SK-N-SH (cell line): ENCODE data around the gene ZFP36. TPM values are rescaled to one million over a fixed set of nuclear protein-coding genes. Genes with fewer than 3 reads are reported as not detected.

Experiments
- CTCF ChIA-PET: fragments of 300-600, 350-600 bp; formaldehyde crosslinking; extraction: SDS; loops from one replicate; lab custom pipeline; 2021; lab: Yijun Ruan, JAX
- POLR2A ChIA-PET: fragments of 350-600 bp; sonication (Branson Sonifier 250); formaldehyde crosslinking; extraction: SDS; loops from one replicate; lab custom pipeline; 2020; ENCODE audit warnings: antibody characterized with exemption, inconsistent platforms; lab: Yijun Ruan, JAX
- DNase-seq: peaks from one replicate; pipeline ENCODE4 v3.0.0; 2012
- H2AFZ ChIP-seq: fragments of 200-600 bp; sonication (generic); 2 replicates; pipeline ENCODE4 v1.8.1; 2016; ENCODE audit warnings: antibody characterized with exemption, mild to moderate bottlenecking, low read depth
- H3F3A ChIP-seq: fragments of 200-600 bp; sonication (generic); replicated peaks from 2 replicates; pipeline ENCODE3; 2016; ENCODE audit warnings: antibody characterized with exemption, mild to moderate bottlenecking; ENCODE audit not compliant: insufficient read depth
- H3K27ac ChIP-seq, 2 experiments: fragments of 200-500 bp in 1 of 2; fragments of 200-600 bp in 1 of 2; sonication (Bioruptor generic) in 1 of 2; sonication (generic), shearing (Covaris generic) in 1 of 2; 2 replicates each; pipeline versions ENCODE4 v1.5.1 to v1.6.1; 2014 to 2016; ENCODE audit warnings: low read depth in 2 of 2, inconsistent platforms in 1 of 2, low read length in 1 of 2, mild to moderate bottlenecking in 1 of 2, mixed read lengths in 1 of 2
- H3K27me3 ChIP-seq: fragments of 200-600 bp; sonication (generic), shearing (Covaris generic); 2 replicates; pipeline ENCODE4 v1.6.1; 2016; ENCODE audit warnings: mixed run types; ENCODE audit not compliant: insufficient read depth
- H3K36me3 ChIP-seq, 2 experiments: fragments of 200-500 bp in 1 of 2; fragments of 200-600 bp in 1 of 2; sonication (Bioruptor generic) in 1 of 2; sonication (generic) in 1 of 2; replicated peaks in 1 of 2; 2 replicates each; pipeline versions ENCODE3 to v1.5.1; 2014 to 2016; ENCODE audit warnings: low read length in 1 of 2, mild to moderate bottlenecking in 1 of 2; ENCODE audit not compliant: insufficient read depth in 2 of 2, control insufficient read depth in 1 of 2
- H3K4me1 ChIP-seq, 2 experiments: fragments of 200-500 bp in 1 of 2; fragments of 200-600 bp in 1 of 2; sonication (Bioruptor generic) in 1 of 2; sonication (generic), shearing (Covaris generic) in 1 of 2; 2 replicates each; pipeline versions ENCODE4 v1.5.1 to v1.6.1; 2014 to 2016; ENCODE audit warnings: low read depth in 1 of 2, low read length in 1 of 2, mixed run types in 1 of 2; ENCODE audit not compliant: insufficient read depth in 2 of 2, control insufficient read depth in 1 of 2
- H3K4me2 ChIP-seq: fragments of 200-600 bp; sonication (generic), shearing (Covaris generic); 2 replicates; pipeline ENCODE4 v1.6.1; 2017; ENCODE audit warnings: mixed run types
- H3K4me3 ChIP-seq, 2 experiments: fragments of 200-500 bp in 1 of 2; fragments of 200-600 bp in 1 of 2; sonication (Bioruptor generic) in 1 of 2; sonication (generic), shearing (Covaris generic) in 1 of 2; 2 replicates each; pipeline versions ENCODE4 v1.5.1 to v1.8.1; 2014 to 2016; ENCODE audit warnings: low read depth in 2 of 2, inconsistent platforms in 1 of 2, low read length in 1 of 2, mild to moderate bottlenecking in 1 of 2, mixed read lengths in 1 of 2, moderate library complexity in 1 of 2
- H3K79me2 ChIP-seq: fragments of 200-600 bp; sonication (generic); 2 replicates; pipeline ENCODE4 v1.8.1; 2017; ENCODE audit warnings: mild to moderate bottlenecking; ENCODE audit not compliant: insufficient read depth
- H3K9ac ChIP-seq: fragments of 200-600 bp; sonication (generic); 2 replicates; pipeline ENCODE4 v1.6.1; 2017; ENCODE audit warnings: mixed run types
- H3K9me2 ChIP-seq: fragments of 200-600 bp; sonication (generic); 2 replicates; pipeline ENCODE4 v1.6.1; 2017; ENCODE audit warnings: mixed run types
- H3K9me3 ChIP-seq: fragments of 200-600 bp; sonication (generic); 2 replicates; pipeline ENCODE4 v1.6.1; 2017; ENCODE audit warnings: mixed run types, mild to moderate bottlenecking, moderate library complexity
- H4K20me1 ChIP-seq: fragments of 200-600 bp; sonication (generic); 2 replicates; pipeline ENCODE4 v1.6.1; 2017; ENCODE audit warnings: mild to moderate bottlenecking, mixed run types; ENCODE audit not compliant: insufficient read depth
- CHD2 ChIP-seq: fragments of 150-350 bp; IDR thresholded peaks from 2 replicates; pipeline ENCODE4 v1.6.1; 2018; ENCODE audit warnings: low read length; ENCODE audit not compliant: partially characterized antibody
- ELF1 ChIP-seq: IDR thresholded peaks from 2 replicates; pipeline ENCODE4 v1.4.0; 2012
- EP300 ChIP-seq, 2 experiments: IDR thresholded peaks; 2 replicates each; pipeline versions ENCODE4 v1.4.0 to v1.6.1; 2012; ENCODE audit warnings: borderline replicate concordance in 1 of 2, low read depth in 1 of 2, low read length in 1 of 2
- FOSL2 ChIP-seq: IDR thresholded peaks from 2 replicates; pipeline ENCODE4 v1.4.0; 2012; ENCODE audit warnings: low read depth, mild to moderate bottlenecking, moderate library complexity, borderline replicate concordance
- FOXJ3 ChIP-seq: sonication (generic); formaldehyde crosslinking; IDR thresholded peaks from 2 replicates; pipeline ENCODE4 v1.5.1; 2020; ENCODE audit warnings: mild to moderate bottlenecking, missing genetic modification reagents
- FOXM1 ChIP-seq: IDR thresholded peaks from 2 replicates; pipeline ENCODE4 v1.4.0; 2012; ENCODE audit warnings: low read depth, mild to moderate bottlenecking
- JUND ChIP-seq: IDR thresholded peaks from 2 replicates; pipeline ENCODE4 v1.4.0; 2012
- MEF2A ChIP-seq: IDR thresholded peaks from 2 replicates; pipeline ENCODE4 v1.4.0; 2012; ENCODE audit warnings: low read depth, borderline replicate concordance
- MXI1 ChIP-seq: IDR thresholded peaks from 2 replicates; pipeline ENCODE4 v1.6.1; 2012; ENCODE audit warnings: mild to moderate bottlenecking, low read depth, low read length, improper control_type of control experiment
- NRF1 ChIP-seq: IDR thresholded peaks from 2 replicates; pipeline ENCODE4 v1.6.1; 2012; ENCODE audit warnings: low read depth, mild to moderate bottlenecking, low read length
- RAD21 ChIP-seq: IDR thresholded peaks from 2 replicates; pipeline ENCODE4 v1.6.1; 2012; ENCODE audit warnings: mild to moderate bottlenecking, low read length
- SIN3A ChIP-seq: IDR thresholded peaks from 2 replicates; pipeline ENCODE4 v1.6.1; 2012; ENCODE audit warnings: low read depth, mild to moderate bottlenecking, low read length, moderate library complexity, borderline replicate concordance
- TAF1 ChIP-seq: IDR thresholded peaks from 2 replicates; pipeline ENCODE4 v1.6.1; 2012; ENCODE audit warnings: low read depth, mild to moderate bottlenecking, low read length, moderate library complexity, borderline replicate concordance
- TCF12 ChIP-seq: IDR thresholded peaks from 2 replicates; pipeline ENCODE4 v1.4.0; 2012
- WGBS: methylation state at CpG from one replicate; pipeline ENCODE4 v1.1.6; 2017; ENCODE audit warnings: low lambda C conversion rate; 5-methylcytosine and 5-hydroxymethylcytosine counted together
- polyA plus RNA-seq, 3 experiments: library from polyadenylated mRNA; depleted of rRNA; stranded (reverse); fragments of >200 nt; gene quantifications; 2 replicates each; pipeline ENCODE4 v1.2.3, GENCODE V29; 2012
- TF ChIP-seq, protein P1 (sequence below): fragments of 150-350 bp; IDR thresholded peaks from 2 replicates; pipeline ENCODE4 v1.6.1; 2017; ENCODE audit warnings: antibody characterized with exemption, low read length, low read depth, borderline replicate concordance
- TF ChIP-seq, protein P2 (sequence below): IDR thresholded peaks from 2 replicates; pipeline ENCODE4 v1.6.1; 2012; ENCODE audit warnings: mild to moderate bottlenecking, low read depth, low read length, moderate library complexity

The ZFP36 gene
- polyA plus RNA-seq, 1 of the 3 experiments (the other 2 are of a cell fraction) = 49.3 TPM

DNA sequence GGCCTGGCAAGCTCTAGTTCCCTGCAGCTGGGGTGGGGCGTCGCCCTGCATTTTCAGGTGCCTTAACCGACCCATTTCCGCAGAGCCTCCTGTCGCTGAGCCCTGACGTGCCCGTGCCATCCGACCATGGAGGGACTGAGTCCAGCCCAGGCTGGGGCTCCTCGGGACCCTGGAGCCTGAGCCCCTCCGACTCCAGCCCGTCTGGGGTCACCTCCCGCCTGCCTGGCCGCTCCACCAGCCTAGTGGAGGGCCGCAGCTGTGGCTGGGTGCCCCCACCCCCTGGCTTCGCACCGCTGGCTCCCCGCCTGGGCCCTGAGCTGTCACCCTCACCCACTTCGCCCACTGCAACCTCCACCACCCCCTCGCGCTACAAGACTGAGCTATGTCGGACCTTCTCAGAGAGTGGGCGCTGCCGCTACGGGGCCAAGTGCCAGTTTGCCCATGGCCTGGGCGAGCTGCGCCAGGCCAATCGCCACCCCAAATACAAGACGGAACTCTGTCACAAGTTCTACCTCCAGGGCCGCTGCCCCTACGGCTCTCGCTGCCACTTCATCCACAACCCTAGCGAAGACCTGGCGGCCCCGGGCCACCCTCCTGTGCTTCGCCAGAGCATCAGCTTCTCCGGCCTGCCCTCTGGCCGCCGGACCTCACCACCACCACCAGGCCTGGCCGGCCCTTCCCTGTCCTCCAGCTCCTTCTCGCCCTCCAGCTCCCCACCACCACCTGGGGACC is 1.2 kb downstream of the ZFP36 start:
- POLR2A ChIA-PET = interaction anchor here (2.5 kb wide), 1 partner anchor 28 kb away, joined by 12 read pairs; the partner anchor contains the start of gene RPS16
- no peak for DNase-seq

More for the DNA sequence above, 1.2 kb downstream of the ZFP36 start:
- Histone ChIP-seq H3K4me1 (peaks cover 32 to 34% of the 10 kb centered on the region in 2 experiments; a peak in 3 of 4 replicates), H3K27me3 (no peaks in the 10 kb centered on the region), H3K36me3 (peaks cover 0 to 7% of the 10 kb centered on the region in 2 experiments), H3K9ac (peak overlapping the region; percentile 97), H3F3A (peaks cover 45% of the 10 kb centered on the region), H3K79me2 (peaks cover 30% of the 10 kb centered on the region), H3K4me3 (peak overlapping the region; percentile 82 to 98), H3K9me3 (no peaks in the 10 kb centered on the region), H4K20me1 (peaks cover 19% of the 10 kb centered on the region), H3K4me2 (peak overlapping the region; percentile 92), H3K27ac (peak overlapping the region in 1 of 2 experiments; percentile 91; a peak in 2 of 4 replicates), H2AFZ (no peak overlapping the region), H3K9me2 (no peaks in the 10 kb centered on the region)
- TF ChIP-seq ELF1 (no peak), MXI1 (no peak), SIN3A (no peak), MEF2A (no peak), CHD2 (no peak), RAD21 (no peak), NRF1 (no peak), FOSL2 (no peak), FOXJ3 (CRISPR knock-in tag) (no peak), JUND (no peak), TAF1 (no peak), TCF12 (no peak), EP300 (IDR thresholded peaks at IDR 0.05; ENCODE audit: borderline replicate concordance in 1 of 2, low read depth in 1 of 2, low read length in 1 of 2) (no peak), FOXM1 (no peak)
- TF ChIP-seq, protein P1, sequence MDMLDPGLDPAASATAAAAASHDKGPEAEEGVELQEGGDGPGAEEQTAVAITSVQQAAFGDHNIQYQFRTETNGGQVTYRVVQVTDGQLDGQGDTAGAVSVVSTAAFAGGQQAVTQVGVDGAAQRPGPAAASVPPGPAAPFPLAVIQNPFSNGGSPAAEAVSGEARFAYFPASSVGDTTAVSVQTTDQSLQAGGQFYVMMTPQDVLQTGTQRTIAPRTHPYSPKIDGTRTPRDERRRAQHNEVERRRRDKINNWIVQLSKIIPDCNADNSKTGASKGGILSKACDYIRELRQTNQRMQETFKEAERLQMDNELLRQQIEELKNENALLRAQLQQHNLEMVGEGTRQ = no peak
- TF ChIP-seq, protein P2, sequence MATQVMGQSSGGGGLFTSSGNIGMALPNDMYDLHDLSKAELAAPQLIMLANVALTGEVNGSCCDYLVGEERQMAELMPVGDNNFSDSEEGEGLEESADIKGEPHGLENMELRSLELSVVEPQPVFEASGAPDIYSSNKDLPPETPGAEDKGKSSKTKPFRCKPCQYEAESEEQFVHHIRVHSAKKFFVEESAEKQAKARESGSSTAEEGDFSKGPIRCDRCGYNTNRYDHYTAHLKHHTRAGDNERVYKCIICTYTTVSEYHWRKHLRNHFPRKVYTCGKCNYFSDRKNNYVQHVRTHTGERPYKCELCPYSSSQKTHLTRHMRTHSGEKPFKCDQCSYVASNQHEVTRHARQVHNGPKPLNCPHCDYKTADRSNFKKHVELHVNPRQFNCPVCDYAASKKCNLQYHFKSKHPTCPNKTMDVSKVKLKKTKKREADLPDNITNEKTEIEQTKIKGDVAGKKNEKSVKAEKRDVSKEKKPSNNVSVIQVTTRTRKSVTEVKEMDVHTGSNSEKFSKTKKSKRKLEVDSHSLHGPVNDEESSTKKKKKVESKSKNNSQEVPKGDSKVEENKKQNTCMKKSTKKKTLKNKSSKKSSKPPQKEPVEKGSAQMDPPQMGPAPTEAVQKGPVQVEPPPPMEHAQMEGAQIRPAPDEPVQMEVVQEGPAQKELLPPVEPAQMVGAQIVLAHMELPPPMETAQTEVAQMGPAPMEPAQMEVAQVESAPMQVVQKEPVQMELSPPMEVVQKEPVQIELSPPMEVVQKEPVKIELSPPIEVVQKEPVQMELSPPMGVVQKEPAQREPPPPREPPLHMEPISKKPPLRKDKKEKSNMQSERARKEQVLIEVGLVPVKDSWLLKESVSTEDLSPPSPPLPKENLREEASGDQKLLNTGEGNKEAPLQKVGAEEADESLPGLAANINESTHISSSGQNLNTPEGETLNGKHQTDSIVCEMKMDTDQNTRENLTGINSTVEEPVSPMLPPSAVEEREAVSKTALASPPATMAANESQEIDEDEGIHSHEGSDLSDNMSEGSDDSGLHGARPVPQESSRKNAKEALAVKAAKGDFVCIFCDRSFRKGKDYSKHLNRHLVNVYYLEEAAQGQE = no peak
- CTCF ChIA-PET = interaction anchor here (0.7 to 3.9 kb wide), 5 partner anchors 10 to 131 kb away, joined by 3 to 52 read pairs (median 4); partner anchors contain the start of gene RPS16
- 68% methylated on average over 34 of the region's 40 CpGs for WGBS
